Right lobe of liver (tissue), 4 donors: ENCODE data around the gene SLC16A10.

Experiments used
- POLR2A ChIP-seq: fragments of 450-650 bp; IDR thresholded peaks from one replicate; pipeline ENCODE4 v1.6.1; 2017; ENCODE audit warnings: antibody characterized with exemption, mild to moderate bottlenecking
- TF ChIP-seq, protein P1 (sequence below), 4 donors: fragments of 200-600 bp in 3 of 4; fragments of 450-650 bp in 1 of 4; IDR thresholded peaks; one replicate each; pipeline versions ENCODE4 v1.5.1 to v1.8.0; 2016 to 2022; ENCODE audit warnings: antibody characterized with exemption in 4 of 4, mild to moderate bottlenecking in 2 of 4
- donor health status: DM: no; HTN: no; CAD: no.
- donor health status: DM: no; HTN: no; CAD: no.
- donor health status: DM: no; HTN: yes; CAD: no.

DNA sequence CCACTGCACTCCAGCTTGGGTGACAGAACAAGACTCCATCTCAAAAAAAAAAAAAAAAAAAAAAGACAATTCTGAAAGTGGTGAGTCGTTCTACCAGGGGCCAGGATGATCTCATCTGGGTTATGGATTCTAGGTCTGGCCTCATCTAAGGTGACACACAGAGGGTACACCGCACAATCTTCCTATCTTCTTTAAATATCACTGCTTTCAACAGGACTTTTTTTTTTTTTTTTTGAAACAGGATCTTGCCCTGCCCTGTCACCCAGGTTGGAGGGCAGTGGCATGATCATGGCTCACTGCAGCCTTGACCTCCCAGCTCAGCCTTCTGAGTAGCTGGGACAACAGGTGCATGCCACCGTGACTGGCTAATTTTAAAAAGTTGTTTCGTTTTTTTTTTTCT lies 67.7 kb downstream of the SLC16A10 start:
- TF ChIP-seq, protein P1, sequence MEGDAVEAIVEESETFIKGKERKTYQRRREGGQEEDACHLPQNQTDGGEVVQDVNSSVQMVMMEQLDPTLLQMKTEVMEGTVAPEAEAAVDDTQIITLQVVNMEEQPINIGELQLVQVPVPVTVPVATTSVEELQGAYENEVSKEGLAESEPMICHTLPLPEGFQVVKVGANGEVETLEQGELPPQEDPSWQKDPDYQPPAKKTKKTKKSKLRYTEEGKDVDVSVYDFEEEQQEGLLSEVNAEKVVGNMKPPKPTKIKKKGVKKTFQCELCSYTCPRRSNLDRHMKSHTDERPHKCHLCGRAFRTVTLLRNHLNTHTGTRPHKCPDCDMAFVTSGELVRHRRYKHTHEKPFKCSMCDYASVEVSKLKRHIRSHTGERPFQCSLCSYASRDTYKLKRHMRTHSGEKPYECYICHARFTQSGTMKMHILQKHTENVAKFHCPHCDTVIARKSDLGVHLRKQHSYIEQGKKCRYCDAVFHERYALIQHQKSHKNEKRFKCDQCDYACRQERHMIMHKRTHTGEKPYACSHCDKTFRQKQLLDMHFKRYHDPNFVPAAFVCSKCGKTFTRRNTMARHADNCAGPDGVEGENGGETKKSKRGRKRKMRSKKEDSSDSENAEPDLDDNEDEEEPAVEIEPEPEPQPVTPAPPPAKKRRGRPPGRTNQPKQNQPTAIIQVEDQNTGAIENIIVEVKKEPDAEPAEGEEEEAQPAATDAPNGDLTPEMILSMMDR (IDR thresholded peaks at IDR 0.05) = no peak
- no peak for TF ChIP-seq POLR2A
